Measurements from ENCODE around the gene HRH1. TPM values are rescaled to one million over a fixed set of nuclear protein-coding genes. Genes with fewer than 3 reads are reported as not detected.
A peak's percentile ranks its signal among the peaks of the same experiment; 100 is the strongest.

The HRH1 gene
- total RNA-seq, 4 donors from 2014 or later = 10.9 to 12.2 (median 11.4) TPM

GRCh38 chr3:11221818-11222415 lies 67.6 kb downstream of the HRH1 start:
- Histone ChIP-seq H3K27ac (no peak overlapping the region), H3K36me3 (no peaks in the 10 kb centered on the region), H3K4me1 (peaks cover 24% of the 10 kb centered on the region), H3K4me3 (no peak overlapping the region), H3K27me3 (no peaks in the 10 kb centered on the region), H3K9me3 (no peaks in the 10 kb centered on the region)
- TF ChIP-seq POLR2AphosphoS5 (IDR thresholded peaks at IDR 0.05) = no peak
- TF ChIP-seq POLR2A (IDR thresholded peaks at IDR 0.05) = no peak
- TF ChIP-seq EP300 (IDR thresholded peaks at IDR 0.05) = no peak
- TF ChIP-seq, protein P1, sequence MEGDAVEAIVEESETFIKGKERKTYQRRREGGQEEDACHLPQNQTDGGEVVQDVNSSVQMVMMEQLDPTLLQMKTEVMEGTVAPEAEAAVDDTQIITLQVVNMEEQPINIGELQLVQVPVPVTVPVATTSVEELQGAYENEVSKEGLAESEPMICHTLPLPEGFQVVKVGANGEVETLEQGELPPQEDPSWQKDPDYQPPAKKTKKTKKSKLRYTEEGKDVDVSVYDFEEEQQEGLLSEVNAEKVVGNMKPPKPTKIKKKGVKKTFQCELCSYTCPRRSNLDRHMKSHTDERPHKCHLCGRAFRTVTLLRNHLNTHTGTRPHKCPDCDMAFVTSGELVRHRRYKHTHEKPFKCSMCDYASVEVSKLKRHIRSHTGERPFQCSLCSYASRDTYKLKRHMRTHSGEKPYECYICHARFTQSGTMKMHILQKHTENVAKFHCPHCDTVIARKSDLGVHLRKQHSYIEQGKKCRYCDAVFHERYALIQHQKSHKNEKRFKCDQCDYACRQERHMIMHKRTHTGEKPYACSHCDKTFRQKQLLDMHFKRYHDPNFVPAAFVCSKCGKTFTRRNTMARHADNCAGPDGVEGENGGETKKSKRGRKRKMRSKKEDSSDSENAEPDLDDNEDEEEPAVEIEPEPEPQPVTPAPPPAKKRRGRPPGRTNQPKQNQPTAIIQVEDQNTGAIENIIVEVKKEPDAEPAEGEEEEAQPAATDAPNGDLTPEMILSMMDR (IDR thresholded peaks at IDR 0.05) = no peak
- WGBS = 78% methylated on average over 3 of the region's 3 CpGs
- DNase-seq (ENCODE audit: low spot score in 2 of 2) = no peak

GRCh38 chr3:11224010-11224409 lies 69.7 kb downstream of the HRH1 start:
- Histone ChIP-seq H3K27ac (no peak overlapping the region), H3K36me3 (no peaks in the 10 kb centered on the region), H3K4me3 (no peak overlapping the region), H3K4me1 (peaks cover 42% of the 10 kb centered on the region), H3K9me3 (no peaks in the 10 kb centered on the region), H3K27me3 (no peaks in the 10 kb centered on the region)
- DNase-seq (ENCODE audit: low spot score in 2 of 2) = no peak
- WGBS = 95% methylated on average over 3 of the region's 3 CpGs
- TF ChIP-seq POLR2A (IDR thresholded peaks at IDR 0.05) = no peak
- no peak for TF ChIP-seq EP300 (IDR thresholded peaks at IDR 0.05)
- TF ChIP-seq, protein P1 (IDR thresholded peaks at IDR 0.05) = no peak
- TF ChIP-seq POLR2AphosphoS5 (IDR thresholded peaks at IDR 0.05) = no peak

- WGBS = 85% methylated on average over 3 of the region's 3 CpGs
- Histone ChIP-seq H3K27me3 (no peaks in the 10 kb centered on the region), H3K27ac (peak overlapping the region; percentile 91), H3K4me1 (peaks cover 42% of the 10 kb centered on the region), H3K9me3 (no peaks in the 10 kb centered on the region), H3K36me3 (no peaks in the 10 kb centered on the region), H3K4me3 (peak overlapping the region; percentile 33)
- TF ChIP-seq POLR2AphosphoS5 (IDR thresholded peaks at IDR 0.05) = no peak
- no peak for TF ChIP-seq EP300 (IDR thresholded peaks at IDR 0.05)
- DNase-seq (ENCODE audit: low spot score in 2 of 2) = no peak
Measured at GRCh38 chr3:11224870-11225229, 70.6 kb downstream of the HRH1 start.

- DNase-seq (ENCODE audit: low spot score in 2 of 2) = no peak
- no peaks in the 10 kb centered on the region for H3K27me3 ChIP-seq
- WGBS = 66% methylated on average over 6 of the region's 6 CpGs
- peak overlapping the region; percentile 91 for H3K27ac ChIP-seq
- H3K4me3 ChIP-seq = peak overlapping the region; percentile 33
- no peaks in the 10 kb centered on the region for H3K36me3 ChIP-seq
- TF ChIP-seq EP300 (IDR thresholded peaks at IDR 0.05) = no peak
- no peak for TF ChIP-seq POLR2AphosphoS5 (IDR thresholded peaks at IDR 0.05)
- no peak for TF ChIP-seq POLR2A (IDR thresholded peaks at IDR 0.05)
- TF ChIP-seq, protein P1 (IDR thresholded peaks at IDR 0.05) = no peak
- H3K4me1 ChIP-seq = peaks cover 46% of the 10 kb centered on the region
- H3K9me3 ChIP-seq = no peaks in the 10 kb centered on the region
Measured at GRCh38 chr3:11226042-11226370, 71.7 kb downstream of the HRH1 start.

DNA sequence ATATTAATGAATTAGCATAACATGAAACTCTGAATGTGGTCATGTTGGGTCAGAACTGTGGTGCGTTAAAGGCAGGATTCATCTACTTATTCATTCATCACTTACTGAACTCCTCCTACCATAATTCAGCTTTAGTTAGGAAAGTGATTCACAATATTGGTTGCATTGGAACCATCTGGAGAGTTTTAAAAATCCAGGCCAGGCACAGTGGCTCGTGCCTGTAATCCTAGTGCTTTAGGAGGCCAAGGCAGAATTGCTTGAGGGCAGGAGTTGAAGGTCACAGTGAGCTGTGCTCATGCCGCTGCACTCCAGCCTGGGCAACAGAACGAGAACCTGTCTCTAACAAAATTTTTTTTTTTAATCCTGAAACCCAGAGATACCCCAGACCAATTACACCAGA lies 73.7 kb downstream of the HRH1 start:
- no peak for TF ChIP-seq EP300 (IDR thresholded peaks at IDR 0.05)
- H3K27ac ChIP-seq = peak overlapping the region; percentile 1
- 47% methylated on average over 4 of the region's 4 CpGs for WGBS
- H3K36me3 ChIP-seq = no peaks in the 10 kb centered on the region
- no peak for DNase-seq (ENCODE audit: low spot score in 2 of 2)
- H3K4me3 ChIP-seq = no peak overlapping the region
- no peaks in the 10 kb centered on the region for H3K9me3 ChIP-seq
- H3K4me1 ChIP-seq = peaks cover 46% of the 10 kb centered on the region
- no peaks in the 10 kb centered on the region for H3K27me3 ChIP-seq

DNA sequence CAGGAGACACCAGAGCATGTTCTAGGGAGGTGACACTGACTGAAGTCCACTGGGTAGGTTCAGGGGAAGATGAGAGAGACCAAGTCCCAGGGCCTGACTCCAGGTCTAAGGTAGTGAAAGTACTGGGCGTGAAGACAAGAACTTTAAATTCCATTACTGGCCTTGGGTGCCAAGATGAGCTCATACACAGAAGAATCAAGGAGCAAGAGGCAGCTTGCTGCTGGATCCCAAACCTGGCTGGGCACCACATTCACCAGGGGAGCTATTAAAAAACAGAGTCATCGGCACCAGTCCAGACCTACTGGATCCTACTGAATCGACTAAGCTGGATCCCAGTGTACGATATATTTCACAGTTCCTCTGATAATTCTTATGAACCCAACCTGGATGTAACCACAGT lies 75.8 kb downstream of the HRH1 start:
- no peak for DNase-seq (ENCODE audit: low spot score in 2 of 2)
- WGBS = 27% methylated on average over 4 of the region's 4 CpGs
- H3K4me3 ChIP-seq = no peak overlapping the region

More for the DNA sequence above, 75.8 kb downstream of the HRH1 start:
- H3K4me1 ChIP-seq = peaks cover 40% of the 10 kb centered on the region
- H3K27ac ChIP-seq = peak overlapping the region; percentile 59
- H3K36me3 ChIP-seq = no peaks in the 10 kb centered on the region
- H3K9me3 ChIP-seq = no peaks in the 10 kb centered on the region
- TF ChIP-seq POLR2A (IDR thresholded peaks at IDR 0.05) (no peak), EP300 (IDR thresholded peaks at IDR 0.05) (no peak), POLR2AphosphoS5 (IDR thresholded peaks at IDR 0.05) (no peak)
- TF ChIP-seq, protein P1 (IDR thresholded peaks at IDR 0.05) = no peak
- H3K27me3 ChIP-seq = no peaks in the 10 kb centered on the region
